HepG2 (cell line): Measurements from ENCODE around the gene FAM210A. TPM values are rescaled to one million over a fixed set of nuclear protein-coding genes. Genes with fewer than 3 reads are reported as not detected.

Source experiments
- ATAC-seq: fragments of 200-7000 bp; cut with Tn5 transposase; 3 replicates; pipeline ENCODE4 v1.9.1; 2020; ENCODE audit warnings: mild to moderate bottlenecking, moderate library complexity
- BruUV-seq: library from RNA; stranded (reverse); fragments of 400-500 nt; replicated peaks from 2 replicates; lab custom pipeline; 2021; lab: Mats Ljungman, UMichigan
- CTCF ChIA-PET: fragments of 300-600 bp; formaldehyde crosslinking; extraction: SDS; loops from one replicate; lab custom pipeline; 2021; ENCODE audit warnings: low total read pairs, inconsistent platforms, low intra/inter-chr PET ratio; lab: Yijun Ruan, JAX
- POLR2A ChIA-PET: fragments of 350-600 bp; sonication (Branson Sonifier 250); formaldehyde crosslinking; loops from one replicate; lab custom pipeline; 2020; ENCODE audit warnings: antibody characterized with exemption, inconsistent platforms; lab: Yijun Ruan, JAX
- DNase-seq: peaks from one replicate; pipeline ENCODE4 v3.0.0-alpha.2; 2015; ENCODE audit warnings: low spot score
- FAIRE-seq: peaks from 3 replicates; lab custom pipeline; 2011; peaks lifted over from hg19 to GRCh38; lab: Jason Lieb, UNC
- H2AFZ ChIP-seq: one replicate; pipeline ENCODE4 v1.6.1; 2011; ENCODE audit warnings: low read length, inconsistent platforms
- H3K27ac ChIP-seq: fragments of 300-600 bp; 3 replicates; pipeline ENCODE4 v1.8.0; 2011; ENCODE audit warnings: mixed run types, mild to moderate bottlenecking, mixed read lengths, low read length, inconsistent platforms; ENCODE audit not compliant: insufficient read depth; ENCODE audit errors: extremely low read length
- H3K27me3 ChIP-seq, 2 experiments: fragments of 200-600 bp in 1 of 2; 2 replicates in 1 of 2; 3 replicates in 1 of 2; pipeline versions ENCODE4 v1.6.0 to v1.8.0; 2011; ENCODE audit warnings: low read length in 2 of 2, mild to moderate bottlenecking in 2 of 2, moderate library complexity in 2 of 2, inconsistent platforms in 1 of 2; ENCODE audit not compliant: insufficient read depth in 2 of 2, control insufficient read depth in 1 of 2
- H3K36me3 ChIP-seq, 2 experiments: fragments of 200-600 bp in 1 of 2; replicated peaks in 1 of 2; 2 replicates in 1 of 2; 3 replicates in 1 of 2; pipeline versions ENCODE4 v1.5.1 to v1.8.0; 2011; ENCODE audit warnings: low read length in 2 of 2, inconsistent platforms in 1 of 2; ENCODE audit not compliant: insufficient read depth in 2 of 2, control insufficient read depth in 1 of 2
- H3K4me1 ChIP-seq: 2 replicates; pipeline ENCODE4 v1.5.1; 2012; ENCODE audit warnings: low read length, inconsistent platforms; ENCODE audit not compliant: insufficient read depth
- H3K4me2 ChIP-seq: 2 replicates; pipeline ENCODE4 v1.6.0; 2011; ENCODE audit warnings: low read depth, low read length, inconsistent platforms
- H3K4me3 ChIP-seq, 3 experiments: fragments of 200-600 bp in 1 of 3; sonication (generic), shearing (Covaris generic) in 1 of 3; replicated peaks in 1 of 3; 2 replicates each; pipeline ENCODE4 v1.5.1; 2011 to 2016; ENCODE audit warnings: low read length in 3 of 3, inconsistent platforms in 2 of 3, low read depth in 2 of 3, mild to moderate bottlenecking in 2 of 3, control low read depth in 1 of 3, mixed read lengths in 1 of 3; ENCODE audit not compliant: insufficient read depth in 1 of 3
- H3K79me2 ChIP-seq: one replicate; pipeline ENCODE4 v1.6.1; 2011; ENCODE audit warnings: low read length, inconsistent platforms; ENCODE audit not compliant: insufficient read depth
- H3K9ac ChIP-seq: 2 replicates; pipeline ENCODE4 v1.6.0; 2011; ENCODE audit warnings: mild to moderate bottlenecking, low read depth, low read length, inconsistent platforms; ENCODE audit not compliant: insufficient read depth
- H3K9me3 ChIP-seq: 2 replicates; pipeline ENCODE4 v1.5.1; 2012; ENCODE audit warnings: mild to moderate bottlenecking, low read length
- H4K20me1 ChIP-seq: 2 replicates; pipeline ENCODE4 v1.6.0; 2011; ENCODE audit warnings: inconsistent platforms, mild to moderate bottlenecking, low read length, moderate library complexity; ENCODE audit not compliant: insufficient read depth
- MAZ ChIP-seq, 2 experiments: sonication (generic) in 1 of 2; formaldehyde crosslinking in 1 of 2; IDR thresholded peaks; 2 replicates each; pipeline versions ENCODE4 v1.5.0 to v1.6.1; 2012 to 2020; ENCODE audit warnings: low read depth in 2 of 2, mild to moderate bottlenecking in 2 of 2, borderline replicate concordance in 1 of 2, improper control_type of control experiment in 1 of 2, low read length in 1 of 2, missing genetic modification reagents in 1 of 2, moderate library complexity in 1 of 2
- MTF2 ChIP-seq: sonication (generic); formaldehyde crosslinking; IDR thresholded peaks from 2 replicates; pipeline ENCODE4 v1.5.0; 2020; ENCODE audit warnings: missing genetic modification reagents, borderline replicate concordance
- NCOR1 ChIP-seq: fragments of 200-600 bp; sonication (generic); IDR thresholded peaks from 2 replicates; pipeline ENCODE4 v1.7.0; 2017; ENCODE audit warnings: antibody characterized with exemption, low read length, borderline replicate concordance
- PCBP2 ChIP-seq: fragments of 200-400 bp; formaldehyde crosslinking; optimal IDR thresholded peaks from 2 replicates; pipeline ENCODE3; 2018; ENCODE audit warnings: low read length, low read depth; ENCODE audit not compliant: poor library complexity, severe bottlenecking
- TMF1 ChIP-seq: sonication (generic); formaldehyde crosslinking; IDR thresholded peaks from 2 replicates; pipeline ENCODE4 v1.8.1; 2022; ENCODE audit warnings: low read depth, missing genetic modification reagents
- ZFP36L2 ChIP-seq: sonication (generic); formaldehyde crosslinking; IDR thresholded peaks from 2 replicates; pipeline ENCODE4 v1.4.0; 2020; ENCODE audit warnings: missing genetic modification reagents
- ZNF615 ChIP-seq: sonication (generic); formaldehyde crosslinking; IDR thresholded peaks from 2 replicates; pipeline ENCODE4 v1.5.0; 2020; ENCODE audit warnings: mild to moderate bottlenecking, missing genetic modification reagents, borderline replicate concordance
- ZNF619 ChIP-seq: sonication (generic); formaldehyde crosslinking; IDR thresholded peaks from 2 replicates; pipeline ENCODE4 v1.4.0; 2020; ENCODE audit warnings: mild to moderate bottlenecking, missing genetic modification reagents
- ZNF766 ChIP-seq: sonication (generic); formaldehyde crosslinking; IDR thresholded peaks from 2 replicates; pipeline ENCODE4 v1.5.0; 2020; ENCODE audit warnings: missing genetic modification reagents, borderline replicate concordance
- ZNF841 ChIP-seq: sonication (generic); formaldehyde crosslinking; IDR thresholded peaks from 2 replicates; pipeline ENCODE4 v1.8.1; 2023; ENCODE audit warnings: missing genetic modification reagents, borderline replicate concordance
- WGBS: methylation state at CpG from one replicate; pipeline ENCODE4 v1.1.6; 2017; ENCODE audit warnings: low lambda C conversion rate; 5-methylcytosine and 5-hydroxymethylcytosine counted together
- in situ Hi-C: cut with HindIII; loops from 2 replicates; pipeline ENCODE4 v1.10.0; 2017; ENCODE audit warnings: low pct_unique_long_range_greater_than_20kb; ENCODE audit not compliant: extremely low pct_ligation_motif_present
- intact Hi-C: fragments of 100-400 bp; cut with micrococcal nuclease; formaldehyde crosslinking; loops from one replicate; pipeline ENCODE4 v1.10.0; 2022; ENCODE audit not compliant: unreplicated experiment
- polyA plus RNA-seq, 8 experiments: library from polyadenylated mRNA; depleted of rRNA in 3 of 8; stranded (reverse) in 7 of 8; unstranded in 1 of 8; fragments of >200 nt; fragmentation: Illumina TruSeq in 4 of 8; extraction: Trizol in 4 of 8; gene quantifications; 2 replicates each; pipeline versions ENCODE4 v1.2.1 to v1.2.3, GENCODE V29; 2011 to 2016; ENCODE audit warnings: low read depth in 4 of 8, missing spikeins in 1 of 8, mixed read lengths in 1 of 8; ENCODE audit not compliant: insufficient read depth in 1 of 8
- total RNA-seq, 5 experiments: library from RNA; depleted of rRNA; stranded (reverse); fragments of >200 nt; fragmentation: Illumina TruSeq; extraction: Trizol; gene quantifications; 2 replicates each; pipeline ENCODE4 v1.2.3, GENCODE V29; 2016; ENCODE audit warnings: low read depth in 1 of 5
- TF ChIP-seq, protein P1 (sequence below): IDR thresholded peaks from 2 replicates; pipeline ENCODE4 v1.6.1; 2016; ENCODE audit warnings: low read depth, missing genetic modification reagents, missing compliant biosample characterization
- TF ChIP-seq, protein P2 (sequence below): sonication (generic); formaldehyde crosslinking; IDR thresholded peaks from 2 replicates; pipeline ENCODE4 v1.8.0; 2022; ENCODE audit warnings: mild to moderate bottlenecking, missing genetic modification reagents, borderline replicate concordance
- TF ChIP-seq, protein P3 (sequence below): IDR thresholded peaks from 2 replicates; pipeline ENCODE4 v1.6.1; 2012; ENCODE audit warnings: low read depth, low read length, improper control_type of control experiment

Gene FAM210A
- total and polyA plus RNA-seq, 2 of the 13 experiments (the other 11 are each of a cell fraction or from before 2014, with no cell fraction given), result 33.2 to 37.5 TPM

DNA sequence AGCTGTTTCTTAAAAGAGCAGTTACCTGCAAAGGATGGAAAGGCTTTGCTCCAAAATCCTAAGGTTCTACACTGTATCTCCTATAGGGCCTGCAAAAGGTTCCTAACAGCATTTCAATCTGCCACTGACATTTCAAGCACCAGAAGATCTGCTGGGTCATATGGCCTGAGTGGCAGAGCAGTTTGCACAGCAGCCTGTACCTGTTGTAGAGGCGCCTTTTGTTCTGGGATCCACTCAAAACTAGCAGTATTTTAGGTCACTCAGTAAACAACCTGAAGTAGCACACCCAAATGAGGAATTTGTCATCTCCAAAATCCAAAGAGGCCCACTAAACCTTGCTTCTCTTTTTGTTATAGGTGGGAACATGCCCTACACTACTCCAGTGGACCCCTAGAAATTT is 6.2 kb downstream of the FAM210A start:
- Histone ChIP-seq H2AFZ (no peak overlapping the region), H3K27ac (no peak overlapping the region), H4K20me1 (peaks cover 52% of the 10 kb centered on the region), H3K79me2 (peaks cover 100% of the 10 kb centered on the region), H3K36me3 (peaks cover 0 to 25% of the 10 kb centered on the region in 2 experiments; a peak in 3 of 5 replicates), H3K4me2 (no peak overlapping the region), H3K27me3 (no peaks in the 10 kb centered on the region), H3K9ac (no peak overlapping the region)
- intact Hi-C loops, result no loop called here
- FAIRE-seq (no peak), ATAC-seq (no peak), DNase-seq (no peak)
- POLR2A ChIA-PET, result no interaction called here
- no CpG with 5 or more reads among the region's 1 CpG for WGBS
- no TSS peak for BruUV-seq
- in situ Hi-C loops, result no loop called here
- TF ChIP-seq ZNF766 (CRISPR knock-in tag) (no peak), MAZ (IDR thresholded peaks at IDR 0.05; ENCODE audit: borderline replicate concordance, low read depth, low read length) (no peak), MAZ (CRISPR knock-in tag; IDR thresholded peaks at IDR 0.05; ENCODE audit: low read depth) (no peak), MTF2 (no peak), ZNF841 (CRISPR knock-in tag) (no peak), ZFP36L2 (CRISPR knock-in tag) (no peak), ZNF615 (no peak), NCOR1 (no peak), PCBP2 (no peak), TMF1 (CRISPR knock-in tag) (no peak), ZNF619 (CRISPR knock-in tag) (no peak)
- TF ChIP-seq, protein P1, sequence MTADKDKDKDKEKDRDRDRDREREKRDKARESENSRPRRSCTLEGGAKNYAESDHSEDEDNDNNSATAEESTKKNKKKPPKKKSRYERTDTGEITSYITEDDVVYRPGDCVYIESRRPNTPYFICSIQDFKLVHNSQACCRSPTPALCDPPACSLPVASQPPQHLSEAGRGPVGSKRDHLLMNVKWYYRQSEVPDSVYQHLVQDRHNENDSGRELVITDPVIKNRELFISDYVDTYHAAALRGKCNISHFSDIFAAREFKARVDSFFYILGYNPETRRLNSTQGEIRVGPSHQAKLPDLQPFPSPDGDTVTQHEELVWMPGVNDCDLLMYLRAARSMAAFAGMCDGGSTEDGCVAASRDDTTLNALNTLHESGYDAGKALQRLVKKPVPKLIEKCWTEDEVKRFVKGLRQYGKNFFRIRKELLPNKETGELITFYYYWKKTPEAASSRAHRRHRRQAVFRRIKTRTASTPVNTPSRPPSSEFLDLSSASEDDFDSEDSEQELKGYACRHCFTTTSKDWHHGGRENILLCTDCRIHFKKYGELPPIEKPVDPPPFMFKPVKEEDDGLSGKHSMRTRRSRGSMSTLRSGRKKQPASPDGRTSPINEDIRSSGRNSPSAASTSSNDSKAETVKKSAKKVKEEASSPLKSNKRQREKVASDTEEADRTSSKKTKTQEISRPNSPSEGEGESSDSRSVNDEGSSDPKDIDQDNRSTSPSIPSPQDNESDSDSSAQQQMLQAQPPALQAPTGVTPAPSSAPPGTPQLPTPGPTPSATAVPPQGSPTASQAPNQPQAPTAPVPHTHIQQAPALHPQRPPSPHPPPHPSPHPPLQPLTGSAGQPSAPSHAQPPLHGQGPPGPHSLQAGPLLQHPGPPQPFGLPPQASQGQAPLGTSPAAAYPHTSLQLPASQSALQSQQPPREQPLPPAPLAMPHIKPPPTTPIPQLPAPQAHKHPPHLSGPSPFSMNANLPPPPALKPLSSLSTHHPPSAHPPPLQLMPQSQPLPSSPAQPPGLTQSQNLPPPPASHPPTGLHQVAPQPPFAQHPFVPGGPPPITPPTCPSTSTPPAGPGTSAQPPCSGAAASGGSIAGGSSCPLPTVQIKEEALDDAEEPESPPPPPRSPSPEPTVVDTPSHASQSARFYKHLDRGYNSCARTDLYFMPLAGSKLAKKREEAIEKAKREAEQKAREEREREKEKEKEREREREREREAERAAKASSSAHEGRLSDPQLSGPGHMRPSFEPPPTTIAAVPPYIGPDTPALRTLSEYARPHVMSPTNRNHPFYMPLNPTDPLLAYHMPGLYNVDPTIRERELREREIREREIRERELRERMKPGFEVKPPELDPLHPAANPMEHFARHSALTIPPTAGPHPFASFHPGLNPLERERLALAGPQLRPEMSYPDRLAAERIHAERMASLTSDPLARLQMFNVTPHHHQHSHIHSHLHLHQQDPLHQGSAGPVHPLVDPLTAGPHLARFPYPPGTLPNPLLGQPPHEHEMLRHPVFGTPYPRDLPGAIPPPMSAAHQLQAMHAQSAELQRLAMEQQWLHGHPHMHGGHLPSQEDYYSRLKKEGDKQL, result no peak
- TF ChIP-seq, protein P2, sequence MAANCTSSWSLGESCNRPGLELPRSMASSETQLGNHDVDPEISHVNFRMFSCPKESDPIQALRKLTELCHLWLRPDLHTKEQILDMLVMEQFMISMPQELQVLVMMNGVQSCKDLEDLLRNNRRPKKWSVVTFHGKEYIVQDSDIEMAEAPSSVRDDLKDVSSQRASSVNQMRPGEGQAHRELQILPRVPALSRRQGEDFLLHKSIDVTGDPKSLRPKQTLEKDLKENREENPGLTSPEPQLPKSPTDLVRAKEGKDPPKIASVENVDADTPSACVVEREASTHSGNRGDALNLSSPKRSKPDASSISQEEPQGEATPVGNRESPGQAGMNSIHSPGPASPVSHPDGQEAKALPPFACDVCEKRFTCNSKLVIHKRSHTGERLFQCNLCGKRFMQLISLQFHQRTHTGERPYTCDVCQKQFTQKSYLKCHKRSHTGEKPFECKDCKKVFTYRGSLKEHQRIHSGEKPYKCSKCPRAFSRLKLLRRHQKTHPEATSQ (CRISPR knock-in tag), result no peak
- TF ChIP-seq, protein P3, sequence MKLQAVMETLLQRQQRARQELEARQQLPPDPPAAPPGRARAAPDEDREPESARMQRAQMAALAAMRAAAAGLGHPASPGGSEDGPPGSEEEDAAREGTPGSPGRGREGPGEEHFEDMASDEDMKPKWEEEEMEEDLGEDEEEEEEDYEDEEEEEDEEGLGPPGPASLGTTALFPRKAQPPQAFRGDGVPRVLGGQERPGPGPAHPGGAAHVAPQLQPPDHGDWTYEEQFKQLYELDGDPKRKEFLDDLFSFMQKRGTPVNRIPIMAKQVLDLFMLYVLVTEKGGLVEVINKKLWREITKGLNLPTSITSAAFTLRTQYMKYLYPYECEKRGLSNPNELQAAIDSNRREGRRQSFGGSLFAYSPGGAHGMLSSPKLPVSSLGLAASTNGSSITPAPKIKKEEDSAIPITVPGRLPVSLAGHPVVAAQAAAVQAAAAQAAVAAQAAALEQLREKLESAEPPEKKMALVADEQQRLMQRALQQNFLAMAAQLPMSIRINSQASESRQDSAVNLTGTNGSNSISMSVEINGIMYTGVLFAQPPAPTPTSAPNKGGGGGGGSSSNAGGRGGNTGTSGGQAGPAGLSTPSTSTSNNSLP, result no peak
- TF ChIP-seq, all 625 proteins: peak for 0
- no peak overlapping the region for H3K4me3 ChIP-seq
- CTCF ChIA-PET, result no interaction called here
- H3K4me1 ChIP-seq, result peaks cover 74% of the 10 kb centered on the region
- peaks cover 8% of the 10 kb centered on the region for H3K9me3 ChIP-seq
